G401.6 (cell line): ENCODE measurements around the gene TTYH2.

Source experiments
- FAIRE-seq: peaks from 2 replicates; lab custom pipeline; 2012; peaks lifted over from hg19 to GRCh38; lab: Jason Lieb, UNC

Gene TTYH2

GRCh38 chr17:74196541-74197317, 16.6 kb upstream of the TTYH2 start:
- FAIRE-seq = no peak

DNA sequence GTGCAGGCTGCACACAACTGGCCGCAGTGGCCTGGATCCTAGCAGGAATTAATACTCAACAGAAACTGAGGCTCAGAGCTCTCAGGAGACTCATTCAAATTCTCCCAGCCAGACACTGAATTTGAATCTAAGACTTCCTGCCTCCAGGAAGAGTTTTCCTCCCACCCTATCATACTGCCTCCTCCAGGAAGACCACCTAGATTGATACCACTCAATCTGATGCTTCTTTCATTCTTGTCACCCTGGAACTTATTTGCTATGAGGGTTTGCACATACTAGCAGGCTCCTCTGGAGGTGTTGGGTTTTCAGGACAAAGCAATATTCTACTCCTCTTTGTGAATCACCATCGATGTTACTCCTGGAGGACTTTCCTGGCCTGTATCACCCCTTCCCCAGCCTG, 15.6 kb upstream of the TTYH2 start:
- FAIRE-seq = no peak

DNA sequence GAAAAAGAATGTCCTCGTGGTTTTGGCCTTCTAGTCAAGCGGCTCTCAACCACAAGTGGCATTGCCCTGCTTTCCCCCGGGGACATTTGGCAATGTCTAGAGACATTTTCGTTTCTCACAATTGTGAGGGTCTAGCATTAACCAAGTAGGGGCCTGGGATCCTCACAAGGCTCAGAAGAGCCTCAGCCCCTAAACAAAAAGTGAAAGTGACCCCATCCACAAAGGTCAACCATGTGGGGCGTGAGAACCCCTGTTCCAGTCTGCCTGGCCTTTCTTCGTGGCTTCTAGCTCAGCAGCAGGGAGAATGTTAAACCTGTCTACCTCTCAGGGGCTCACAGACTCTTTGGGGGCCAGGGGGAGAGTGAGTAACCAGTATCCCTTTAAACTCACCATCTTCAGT, 14.7 kb upstream of the TTYH2 start:
- FAIRE-seq = no peak

GRCh38 chr17:74199306-74200092, 13.9 kb upstream of the TTYH2 start:
- no peak for FAIRE-seq

DNA sequence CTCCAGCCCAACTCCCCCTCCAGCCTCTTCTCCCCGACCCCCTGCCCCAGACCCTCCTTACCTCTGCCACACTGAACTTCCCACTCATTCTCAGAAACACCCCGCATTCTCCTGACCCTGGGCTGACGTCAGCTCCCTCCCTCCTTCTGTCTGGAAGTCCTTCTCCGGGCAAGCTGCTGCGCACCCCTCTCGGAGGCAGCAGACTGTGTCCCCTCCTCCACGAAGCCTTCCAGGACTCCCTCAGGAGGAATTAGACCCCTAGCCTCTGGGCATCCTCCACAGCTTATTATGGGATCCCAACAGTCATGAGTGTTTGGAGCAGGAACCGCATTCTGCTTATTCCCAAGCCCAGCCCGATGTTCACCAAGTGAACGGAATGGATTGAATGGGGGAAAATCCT, 13.3 kb upstream of the TTYH2 start:
- no peak for FAIRE-seq

- no peak for FAIRE-seq
Observed at GRCh38 chr17:74201250-74201649, 12.1 kb upstream of the TTYH2 start.

GRCh38 chr17:74201948-74202347, 11.4 kb upstream of the TTYH2 start:
- no peak for FAIRE-seq

DNA sequence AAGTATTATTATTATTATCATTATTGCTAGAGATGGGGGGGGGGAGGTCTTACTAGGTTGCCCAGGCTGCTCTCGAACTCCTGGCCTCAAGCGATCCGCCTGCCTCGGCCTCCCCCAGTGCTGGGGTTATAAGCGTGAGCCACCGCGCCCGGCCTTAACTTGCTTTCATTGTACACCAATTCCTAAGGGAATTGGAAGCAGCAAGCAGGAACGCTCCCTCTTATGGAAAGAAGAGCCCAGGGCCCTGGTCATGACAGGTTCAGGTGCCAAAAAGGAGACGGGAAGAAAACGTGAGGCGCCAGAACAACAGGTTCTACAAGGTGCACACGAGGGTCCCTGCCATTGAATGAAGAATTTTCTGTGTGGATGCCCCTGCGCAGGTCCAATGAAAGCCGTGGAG, 10.4 kb upstream of the TTYH2 start:
- no peak for FAIRE-seq

- peak; percentile 93 for FAIRE-seq
Observed at GRCh38 chr17:74203439-74204240, 9.7 kb upstream of the TTYH2 start, which contains the start of gene RPL38. Gene RPL38, plus strand, starts transcription at chr17:74203678. Its CDS starts 278 bp downstream, at chr17:74203956.

DNA sequence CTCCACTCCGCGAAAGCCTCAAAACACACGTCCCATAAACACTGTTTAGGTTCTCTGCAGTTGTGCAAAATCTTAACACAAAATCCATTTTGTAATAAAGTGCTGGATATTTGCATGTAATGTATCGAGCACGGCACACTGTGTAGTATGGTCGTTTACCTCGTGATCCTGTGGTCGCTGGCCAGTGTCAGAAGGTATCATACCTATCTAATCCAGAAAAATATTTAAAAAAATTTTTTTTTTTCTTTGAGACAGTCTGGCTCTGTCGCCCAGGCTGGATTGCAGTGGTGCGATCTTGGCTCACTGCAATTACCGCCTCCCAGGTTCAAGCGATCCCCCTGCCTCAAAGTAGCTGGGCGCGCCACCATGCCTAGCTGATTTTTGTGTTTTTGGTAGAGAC, 8.9 kb upstream of the TTYH2 start:
- no peak for FAIRE-seq

GRCh38 chr17:74205274-74205673, 8.1 kb upstream of the TTYH2 start:
- no peak for FAIRE-seq

GRCh38 chr17:74206332-74206818, 7.0 kb upstream of the TTYH2 start:
- FAIRE-seq = no peak

DNA sequence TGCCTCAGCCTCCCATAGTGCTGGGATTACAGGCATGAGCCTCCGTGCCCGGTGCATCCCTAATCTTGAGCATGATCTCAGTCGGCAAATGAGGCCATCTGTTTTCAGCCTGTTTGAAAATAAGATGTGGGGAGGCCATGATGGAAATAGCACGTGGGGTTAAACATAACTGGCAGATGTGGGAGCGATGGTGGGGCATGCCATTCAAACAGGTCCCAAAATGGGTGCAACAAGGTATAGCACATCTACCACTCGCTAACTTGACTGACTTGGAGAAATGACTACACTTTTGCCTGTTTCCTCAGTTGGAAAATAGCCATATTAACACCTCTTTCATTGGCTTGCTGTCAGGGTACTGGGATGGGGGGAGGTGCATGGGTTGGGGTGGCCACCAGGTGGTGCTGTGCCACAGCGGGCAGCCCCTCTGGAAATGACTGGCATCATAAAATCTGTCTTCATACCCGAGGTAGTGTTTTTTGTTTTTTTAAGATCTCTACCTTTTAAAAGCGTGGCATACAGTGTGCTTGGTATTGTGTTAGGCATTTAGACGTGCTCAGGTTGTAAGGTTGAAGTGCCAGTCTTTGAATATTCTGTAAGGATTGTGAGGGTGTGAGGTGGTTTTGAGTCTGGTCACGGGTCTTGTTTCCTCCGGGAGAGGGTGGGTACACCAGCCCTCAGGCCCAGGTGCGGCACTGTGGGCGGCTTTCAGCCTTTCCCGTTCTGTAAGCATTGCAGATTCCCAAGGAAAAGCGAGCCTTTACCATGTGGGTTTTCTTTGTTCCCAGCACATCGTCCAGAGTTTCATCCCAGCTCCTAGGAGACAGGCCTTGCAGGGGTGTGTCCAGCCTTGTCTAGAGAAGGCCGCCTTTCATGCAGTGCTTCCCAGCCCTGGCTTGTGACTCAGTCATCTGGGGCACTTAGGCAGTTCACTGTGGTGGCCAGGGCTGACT, 2.9 kb upstream of the TTYH2 start:
- peak; percentile 84 for FAIRE-seq

DNA sequence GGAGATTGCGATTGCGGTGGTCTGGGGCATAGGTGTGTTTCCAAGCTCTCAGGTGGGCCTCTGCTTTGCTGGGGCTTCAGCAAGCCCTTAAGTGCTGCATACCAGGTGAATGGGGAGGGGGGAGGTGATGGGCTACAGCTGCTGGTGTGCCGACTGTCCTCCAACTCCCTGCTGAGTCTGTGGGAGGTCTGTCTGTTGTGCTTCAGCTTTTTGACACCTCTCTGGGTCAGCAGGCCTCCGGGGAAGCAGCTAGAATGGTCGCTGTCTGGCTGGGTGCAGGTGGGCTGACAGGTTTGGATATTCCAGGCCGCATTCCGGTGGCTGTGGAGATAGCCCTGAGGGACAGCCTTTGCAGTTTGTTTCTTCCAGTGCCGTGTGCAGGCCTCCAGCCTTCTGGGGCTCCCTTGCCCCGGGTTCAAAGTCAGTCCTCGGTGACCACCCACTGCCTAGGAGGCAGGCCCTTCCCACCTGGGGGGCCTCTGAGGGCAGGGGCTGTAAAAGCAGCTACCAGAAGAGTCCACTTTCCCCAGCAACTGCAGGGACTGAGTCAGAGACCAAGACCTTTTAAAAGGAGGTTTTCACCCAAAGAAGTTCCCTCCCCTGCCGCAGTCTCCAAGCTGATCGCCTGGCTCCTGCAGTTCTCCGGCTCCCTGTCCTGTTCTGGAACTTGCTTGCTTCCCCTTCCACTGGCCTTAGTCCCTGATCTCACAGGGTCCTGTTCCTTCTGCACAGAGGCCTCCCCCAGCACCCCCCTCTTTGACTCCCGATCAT, 2.0 kb upstream of the TTYH2 start:
- FAIRE-seq = no peak

- FAIRE-seq = no peak
Observed at GRCh38 chr17:74211912-74212208, 1.5 kb upstream of the TTYH2 start.

- FAIRE-seq = no peak
Observed at GRCh38 chr17:74212209-74212912, 1.0 kb upstream of the TTYH2 start.

GRCh38 chr17:74213861-74214391, 555 bp downstream of the TTYH2 start:
- FAIRE-seq = no peak

GRCh38 chr17:74214484-74215341, 1.3 kb downstream of the TTYH2 start:
- no peak for FAIRE-seq

GRCh38 chr17:74215342-74215727, 2.0 kb downstream of the TTYH2 start:
- FAIRE-seq = no peak
